ENCODE data around the gene COL20A1. TPM values are rescaled to one million over a fixed set of nuclear protein-coding genes. Genes with fewer than 3 reads are reported as not detected.
"Not testable (repeated sequence)": the region's sequence is repeated elsewhere in the genome, so short reads cannot be mapped to it uniquely, and the experiment has no call there.

COL20A1 gene
- total and polyA plus RNA-seq, 8 donors: 0.53 to 2.4 TPM; not detected in 6

GRCh38 chr20:63298731-63299312, 5.8 kb downstream of the COL20A1 start:
- H3K27me3 ChIP-seq: peaks cover 25 to 97% (median 50%) of the 10 kb centered on the region in 3 donors
- H3K36me3 ChIP-seq: no peaks in the 10 kb centered on the region
- no peaks in the 10 kb centered on the region for H3K4me1 ChIP-seq
- no peak overlapping the region for H3K27ac ChIP-seq
- WGBS, 5 donors: 83 to 91% (median 88%) methylated on average over 17 of the region's 17 CpGs
- peaks cover 0 to 13% (median 11%) of the 10 kb centered on the region in 4 donors for H3K9me3 ChIP-seq
- TF ChIP-seq POLR2A (IDR thresholded peaks at IDR 0.05): no peak
- TF ChIP-seq EP300 (IDR thresholded peaks at IDR 0.05): no peak
- TF ChIP-seq POLR2AphosphoS5 (IDR thresholded peaks at IDR 0.05): no peak
- TF ChIP-seq CTCF (IDR thresholded peaks at IDR 0.05): no peak
- intact Hi-C loops (cut with DNase I; ENCODE audit: low total_unique reads): no loop called here
- H3K4me3 ChIP-seq: no peak overlapping the region
- DNase-seq: no peak

- WGBS, 5 donors: 86 to 98% (median 95%) methylated on average over 1 of the region's 1 CpG
- DNase-seq: no peak
- Histone ChIP-seq H3K27ac (no peak overlapping the region), H3K36me3 (no peaks in the 10 kb centered on the region), H3K4me3 (no peak overlapping the region), H3K4me1 (no peaks in the 10 kb centered on the region), H3K27me3 (peaks cover 14 to 97% (median 40%) of the 10 kb centered on the region in 3 donors), H3K9me3 (peaks cover 0 to 13% (median 11%) of the 10 kb centered on the region in 4 donors)
- TF ChIP-seq CTCF (IDR thresholded peaks at IDR 0.05): no peak
- TF ChIP-seq EP300 (IDR thresholded peaks at IDR 0.05): no peak
- no peak for TF ChIP-seq POLR2AphosphoS5 (IDR thresholded peaks at IDR 0.05)
- TF ChIP-seq POLR2A (IDR thresholded peaks at IDR 0.05): no peak
- intact Hi-C loops (cut with DNase I; ENCODE audit: low total_unique reads): no loop called here
Observed at GRCh38 chr20:63301671-63302070, 8.7 kb downstream of the COL20A1 start.

- Histone ChIP-seq H3K4me1 (no peaks in the 10 kb centered on the region), H3K4me3 (no peak overlapping the region), H3K9me3 (peaks cover 0 to 13% (median 11%) of the 10 kb centered on the region in 4 donors), H3K36me3 (no peaks in the 10 kb centered on the region), H3K27ac (no peak overlapping the region), H3K27me3 (peaks cover 0 to 97% (median 37%) of the 10 kb centered on the region in 3 donors)
- 57 to 66% (median 59%) methylated on average over 5 of the region's 5 CpGs for whole genome bisulfite sequencing, 5 donors
- TF ChIP-seq POLR2AphosphoS5 (IDR thresholded peaks at IDR 0.05): no peak
- DNase-seq: no peak
- intact Hi-C loops (cut with DNase I; ENCODE audit: low total_unique reads): no loop called here
Observed at GRCh38 chr20:63303095-63303666, 10.2 kb downstream of the COL20A1 start.

- 40 to 64% (median 48%) methylated on average over 3 to 8 of the region's 8 CpGs for WGBS, 5 donors
- H3K4me1 ChIP-seq: peaks cover 0 to 7% (median 3%) of the 10 kb centered on the region in 4 donors
- no peak for DNase-seq
- H3K4me3 ChIP-seq: no peak overlapping the region
- no peaks in the 10 kb centered on the region for H3K36me3 ChIP-seq
- no peak overlapping the region for H3K27ac ChIP-seq
- TF ChIP-seq EP300 (IDR thresholded peaks at IDR 0.05) (no peak), POLR2A (IDR thresholded peaks at IDR 0.05) (no peak), CTCF (IDR thresholded peaks at IDR 0.05) (no peak), POLR2AphosphoS5 (IDR thresholded peaks at IDR 0.05) (no peak)
- peaks cover 0 to 13% (median 11%) of the 10 kb centered on the region in 4 donors for H3K9me3 ChIP-seq
- intact Hi-C loops (cut with DNase I; ENCODE audit: low total_unique reads): loop anchor here (5.0 kb wide), 1 partner anchor 77 kb away; no protein-coding TSS in a partner anchor
- H3K27me3 ChIP-seq: peaks cover 2 to 97% (median 53%) of the 10 kb centered on the region in 3 donors
Observed at GRCh38 chr20:63305393-63305792, 12.4 kb downstream of the COL20A1 start.

GRCh38 chr20:63305933-63306672, 13.1 kb downstream of the COL20A1 start:
- H3K36me3 ChIP-seq, DNase-seq, H3K9me3 ChIP-seq, H3K4me3 ChIP-seq, H3K4me1 ChIP-seq, H3K27ac ChIP-seq: not testable (repeated sequence)
- H3K27me3 ChIP-seq: peaks cover 2 to 99% (median 51%) of the 10 kb centered on the region in 3 donors
- 67 to 83% (median 79%) methylated on average over 15 to 23 of the region's 30 CpGs for WGBS, 5 donors
- intact Hi-C loops (cut with DNase I; ENCODE audit: low total_unique reads): loop anchor here (5.0 kb wide), 1 partner anchor 76 kb away; no protein-coding TSS in a partner anchor

Measured in stomach (tissue), 9 donors.